Measurements from ENCODE around the gene TUBB4A.

- TF ChIP-seq CTCF (IDR thresholded peaks at IDR 0.05) = no peak
- no peak for TF ChIP-seq POLR2AphosphoS5 (IDR thresholded peaks at IDR 0.05; ENCODE audit: low read depth, low read length)
- TF ChIP-seq REST (IDR thresholded peaks at IDR 0.05; ENCODE audit: insufficient read depth in 1 of 2, low read depth in 2 of 2, low read length in 1 of 2) = no peak
- no peak for TF ChIP-seq SIN3A (IDR thresholded peaks at IDR 0.05; ENCODE audit: borderline replicate concordance, insufficient read depth, low read depth, low read length)
Observed at GRCh38 chr19:6471076-6471475, 31.0 kb downstream of the TUBB4A start.
